ENCODE data around the gene EN2. TPM values are rescaled to one million over a fixed set of nuclear protein-coding genes. Genes with fewer than 3 reads are reported as not detected.

EN2 gene
- total RNA-seq, 4 donors from 2014 or later: 0.06 TPM; not detected in 3

GRCh38 chr7:155482511-155483183, 24.7 kb downstream of the EN2 start:
- no peaks in the 10 kb centered on the region for H3K36me3 ChIP-seq
- TF ChIP-seq EP300 (IDR thresholded peaks at IDR 0.05) (no peak), CTCF (IDR thresholded peaks at IDR 0.05) (no peak), POLR2AphosphoS5 (IDR thresholded peaks at IDR 0.05) (no peak), POLR2A (IDR thresholded peaks at IDR 0.05; ENCODE audit: low read depth) (no peak)
- intact Hi-C loops (cut with DNase I): no loop called here
- no peak overlapping the region for H3K27ac ChIP-seq (replicated peaks in 1 of 4)
- H3K4me3 ChIP-seq: no peak overlapping the region
- 53% methylated on average over 15 of the region's 17 CpGs for WGBS
- H3K9me3 ChIP-seq: no peaks in the 10 kb centered on the region
- H3K4me1 ChIP-seq: no peaks in the 10 kb centered on the region
- peaks cover 0 to 100% (median 6%) of the 10 kb centered on the region in 4 donors for H3K27me3 ChIP-seq
- no peak for DNase-seq (ENCODE audit: extremely low spot score)

GRCh38 chr7:155483245-155483644, 25.3 kb downstream of the EN2 start:
- TF ChIP-seq POLR2AphosphoS5 (IDR thresholded peaks at IDR 0.05) (no peak), CTCF (IDR thresholded peaks at IDR 0.05) (no peak), POLR2A (IDR thresholded peaks at IDR 0.05; ENCODE audit: low read depth) (no peak), EP300 (IDR thresholded peaks at IDR 0.05) (no peak)
- DNase-seq (ENCODE audit: extremely low spot score): no peak
- H3K36me3 ChIP-seq: no peaks in the 10 kb centered on the region
- H3K9me3 ChIP-seq: no peaks in the 10 kb centered on the region
- H3K27ac ChIP-seq (replicated peaks in 1 of 4): no peak overlapping the region
- no peaks in the 10 kb centered on the region for H3K4me1 ChIP-seq
- H3K27me3 ChIP-seq: peaks cover 0 to 100% (median 6%) of the 10 kb centered on the region in 4 donors
- no peak overlapping the region for H3K4me3 ChIP-seq
- 44% methylated on average over 13 of the region's 13 CpGs for WGBS
- intact Hi-C loops (cut with DNase I): no loop called here

GRCh38 chr7:155483868-155484325, 26.0 kb downstream of the EN2 start:
- Histone ChIP-seq H3K4me3 (no peak overlapping the region), H3K36me3 (no peaks in the 10 kb centered on the region), H3K9me3 (no peaks in the 10 kb centered on the region), H3K4me1 (no peaks in the 10 kb centered on the region), H3K27ac (replicated peaks in 1 of 4) (no peak overlapping the region), H3K27me3 (peaks cover 0 to 100% (median 6%) of the 10 kb centered on the region in 4 donors)
- no peak for DNase-seq (ENCODE audit: extremely low spot score)
- WGBS: 46% methylated on average over 16 of the region's 16 CpGs
- intact Hi-C loops (cut with DNase I): no loop called here
- no peak for TF ChIP-seq CTCF (IDR thresholded peaks at IDR 0.05)
- TF ChIP-seq POLR2A (IDR thresholded peaks at IDR 0.05; ENCODE audit: low read depth): no peak
- no peak for TF ChIP-seq POLR2AphosphoS5 (IDR thresholded peaks at IDR 0.05)
- no peak for TF ChIP-seq EP300 (IDR thresholded peaks at IDR 0.05)

- DNase-seq (ENCODE audit: extremely low spot score): no peak
- H3K36me3 ChIP-seq: no peaks in the 10 kb centered on the region
- intact Hi-C loops (cut with DNase I): no loop called here
- H3K4me3 ChIP-seq: no peak overlapping the region
- no peaks in the 10 kb centered on the region for H3K9me3 ChIP-seq
- H3K4me1 ChIP-seq: no peaks in the 10 kb centered on the region
- peaks cover 0 to 100% (median 6%) of the 10 kb centered on the region in 4 donors for H3K27me3 ChIP-seq
- WGBS: 78% methylated on average over 15 of the region's 23 CpGs
- TF ChIP-seq POLR2AphosphoS5 (IDR thresholded peaks at IDR 0.05) (no peak), CTCF (IDR thresholded peaks at IDR 0.05) (no peak), POLR2A (IDR thresholded peaks at IDR 0.05; ENCODE audit: low read depth) (no peak), EP300 (IDR thresholded peaks at IDR 0.05) (no peak)
- no peak overlapping the region for H3K27ac ChIP-seq (replicated peaks in 1 of 4)
Measured at GRCh38 chr7:155484483-155485399, 26.8 kb downstream of the EN2 start.
